HepG2 (cell line): ENCODE data around the gene OSBPL9. TPM values are rescaled to one million over a fixed set of nuclear protein-coding genes. Genes with fewer than 3 reads are reported as not detected.

Experiments used
- AKNA ChIP-seq: sonication (generic); formaldehyde crosslinking; IDR thresholded peaks from 2 replicates; pipeline ENCODE4 v1.4.0; 2020; ENCODE audit warnings: missing genetic modification reagents, borderline replicate concordance
- ATF7 ChIP-seq, 2 experiments: fragments of 450-650 bp in 1 of 2; sonication (generic) in 1 of 2; formaldehyde crosslinking in 1 of 2; IDR thresholded peaks; 2 replicates each; pipeline versions ENCODE4 v1.4.0 to v1.6.1; 2016 to 2020; ENCODE audit warnings: antibody characterized with exemption in 1 of 2, mild to moderate bottlenecking in 1 of 2, missing genetic modification reagents in 1 of 2
- EP300 ChIP-seq, 3 experiments: sonication (generic) in 1 of 3; formaldehyde crosslinking in 1 of 3; IDR thresholded peaks; 2 replicates each; pipeline versions ENCODE4 v1.5.1 to v1.6.1; 2011 to 2020; ENCODE audit warnings: low read depth in 2 of 3, low read length in 2 of 3, borderline replicate concordance in 1 of 3, improper control_type of control experiment in 1 of 3, mild to moderate bottlenecking in 1 of 3, missing genetic modification reagents in 1 of 3, moderate library complexity in 1 of 3
- FOXC1 ChIP-seq: sonication (generic); formaldehyde crosslinking; IDR thresholded peaks from 2 replicates; pipeline ENCODE4 v1.8.0; 2022; ENCODE audit warnings: mild to moderate bottlenecking, missing genetic modification reagents, borderline replicate concordance
- FOXK1 ChIP-seq: sonication (generic); formaldehyde crosslinking; IDR thresholded peaks from 2 replicates; pipeline ENCODE4 v1.4.0; 2020; ENCODE audit warnings: low read depth, missing genetic modification reagents, borderline replicate concordance
- IKZF1 ChIP-seq: fragments of 450-650 bp; IDR thresholded peaks from 2 replicates; pipeline ENCODE4 v1.7.1; 2016
- IKZF5 ChIP-seq: IDR thresholded peaks from 2 replicates; pipeline ENCODE4 v1.6.1; 2018; ENCODE audit warnings: missing genetic modification reagents, mild to moderate bottlenecking, missing compliant biosample characterization
- IRF9 ChIP-seq: sonication (generic); formaldehyde crosslinking; IDR thresholded peaks from 2 replicates; pipeline ENCODE4 v1.8.0; 2022; ENCODE audit warnings: missing genetic modification reagents, mild to moderate bottlenecking, borderline replicate concordance
- KAT7 ChIP-seq: IDR thresholded peaks from 2 replicates; pipeline ENCODE4 v1.6.1; 2018; ENCODE audit warnings: borderline replicate concordance, missing compliant biosample characterization
- MED1 ChIP-seq: sonication (generic); formaldehyde crosslinking; IDR thresholded peaks from 2 replicates; pipeline ENCODE4 v1.4.0; 2020; ENCODE audit warnings: missing genetic modification reagents
- MTA1 ChIP-seq: sonication (generic); formaldehyde crosslinking; IDR thresholded peaks from 2 replicates; pipeline ENCODE4 v1.4.0; 2020; ENCODE audit warnings: missing genetic modification reagents, mild to moderate bottlenecking, borderline replicate concordance
- NFYB ChIP-seq: sonication (generic); formaldehyde crosslinking; IDR thresholded peaks from 2 replicates; pipeline ENCODE4 v1.4.0; 2020; ENCODE audit warnings: missing genetic modification reagents
- NONO ChIP-seq, 2 experiments: fragments of 450-650 bp in 1 of 2; sonication (generic) in 1 of 2; formaldehyde crosslinking in 1 of 2; IDR thresholded peaks in 1 of 2; conservative IDR thresholded peaks in 1 of 2; 2 replicates each; pipeline versions ENCODE4 v1.6.1 to v1.8.0; 2017 to 2022; ENCODE audit warnings: mild to moderate bottlenecking in 1 of 2, missing genetic modification reagents in 1 of 2, moderate library complexity in 1 of 2
- RARG ChIP-seq: sonication (generic); formaldehyde crosslinking; IDR thresholded peaks from 2 replicates; pipeline ENCODE4 v1.4.0; 2020; ENCODE audit warnings: low read depth, mild to moderate bottlenecking, missing genetic modification reagents
- SRSF4 ChIP-seq: fragments of 200-400 bp; formaldehyde crosslinking; IDR thresholded peaks from one replicate; pipeline ENCODE4 v1.6.1; 2018; ENCODE audit warnings: mild to moderate bottlenecking, low read depth, low read length, moderate library complexity; ENCODE audit not compliant: poor library complexity, severe bottlenecking
- ZKSCAN1 ChIP-seq: fragments of 150-350 bp; IDR thresholded peaks from 2 replicates; pipeline ENCODE4 v1.6.1; 2014; ENCODE audit warnings: low read length
- ZNF124 ChIP-seq: sonication (generic); formaldehyde crosslinking; IDR thresholded peaks from 2 replicates; pipeline ENCODE4 v1.4.0; 2020; ENCODE audit warnings: missing genetic modification reagents
- ZNF274 ChIP-seq: sonication (generic); formaldehyde crosslinking; IDR thresholded peaks from 2 replicates; pipeline ENCODE4 v1.5.1; 2020; ENCODE audit warnings: mild to moderate bottlenecking, missing genetic modification reagents
- ZNF446 ChIP-seq: sonication (generic); formaldehyde crosslinking; IDR thresholded peaks from 2 replicates; pipeline ENCODE4 v1.5.0; 2020; ENCODE audit warnings: mild to moderate bottlenecking, missing genetic modification reagents
- ZNF7 ChIP-seq: IDR thresholded peaks from 2 replicates; pipeline ENCODE4 v1.6.1; 2016; ENCODE audit warnings: missing biosample characterization, missing genetic modification reagents
- polyA plus RNA-seq, 8 experiments: library from polyadenylated mRNA; depleted of rRNA in 3 of 8; stranded (reverse) in 7 of 8; unstranded in 1 of 8; fragments of >200 nt; fragmentation: Illumina TruSeq in 4 of 8; extraction: Trizol in 4 of 8; gene quantifications; 2 replicates each; pipeline versions ENCODE4 v1.2.1 to v1.2.3, GENCODE V29; 2011 to 2016; ENCODE audit warnings: low read depth in 4 of 8, missing spikeins in 1 of 8, mixed read lengths in 1 of 8; ENCODE audit not compliant: insufficient read depth in 1 of 8
- total RNA-seq, 5 experiments: library from RNA; depleted of rRNA; stranded (reverse); fragments of >200 nt; fragmentation: Illumina TruSeq; extraction: Trizol; gene quantifications; 2 replicates each; pipeline ENCODE4 v1.2.3, GENCODE V29; 2016; ENCODE audit warnings: low read depth in 1 of 5
- TF ChIP-seq, protein P1 (sequence below): sonication (generic); formaldehyde crosslinking; IDR thresholded peaks from 2 replicates; pipeline ENCODE4 v1.8.0; 2022; ENCODE audit warnings: missing genetic modification reagents, low read depth, mild to moderate bottlenecking, borderline replicate concordance

The OSBPL9 gene
- total and polyA plus RNA-seq, 2 of the 13 experiments (the other 11 are each of a cell fraction or from before 2014, with no cell fraction given): 83.6 to 142 TPM

DNA sequence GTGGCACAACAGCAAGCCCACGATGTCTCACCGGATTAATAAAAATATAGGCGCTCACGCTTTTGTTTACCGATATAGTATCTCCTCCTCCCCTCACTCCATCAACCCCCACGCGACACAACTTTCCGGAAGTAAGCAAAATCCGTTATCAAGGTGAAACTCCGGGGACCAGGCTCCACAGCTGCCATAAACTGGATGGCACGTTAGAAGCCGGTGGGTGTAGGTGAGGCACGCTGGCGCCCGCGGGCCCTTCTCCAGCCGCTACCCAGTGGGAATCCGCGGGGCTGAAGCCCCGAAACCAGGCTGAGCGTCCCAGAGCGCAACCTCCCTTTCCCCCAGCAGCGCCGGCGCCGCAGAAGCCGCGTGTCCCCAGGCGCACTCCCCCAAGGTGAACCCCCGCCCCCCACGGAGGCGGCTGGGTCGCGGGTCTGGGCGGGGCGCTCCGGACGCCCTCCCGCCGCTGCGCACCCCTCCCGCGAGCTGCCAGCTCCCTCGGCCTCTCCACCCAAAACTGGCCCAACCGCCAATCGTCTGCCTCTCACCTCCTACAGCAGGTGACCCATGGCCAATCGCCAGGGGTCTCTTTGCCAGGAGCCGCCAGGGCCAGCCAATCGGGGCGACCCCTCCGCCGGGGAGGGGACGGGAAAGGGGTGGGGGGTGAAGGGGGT is 112.4 kb downstream of the OSBPL9 start (continued):
- TF ChIP-seq MTA1 (CRISPR knock-in tag) (0 out of 2 replicates have a peak, but pooled peaks have one; percentile 42), EP300 (IDR thresholded peaks at IDR 0.05; ENCODE audit: low read depth in 2 of 2, low read length in 2 of 2) (0 out of 4 replicates have a peak, but pooled peaks of 1 of the 2 experiments have one; percentile 18), EP300 (CRISPR knock-in tag; IDR thresholded peaks at IDR 0.05; ENCODE audit: borderline replicate concordance) (no peak; the same call in 1 of the 2 replicates), FOXC1 (CRISPR knock-in tag) (no peak; the same call in 1 of the 2 replicates), RARG (no peak), ZNF274 (no peak; the same call in 1 of the 2 replicates), FOXK1 (CRISPR knock-in tag) (peak; percentile 45; the same call in 1 of the 2 replicates), AKNA (no peak), IKZF1 (no peak), NONO (IDR thresholded peaks at IDR 0.05) (no peak), NONO (CRISPR knock-in tag; conservative IDR thresholded peaks at IDR 0.05) (peak; percentile 80), SRSF4 (no peak), ZNF7 (CRISPR knock-in tag) (no peak), IRF9 (no peak), NFYB (peak; percentile 87), KAT7 (CRISPR knock-in tag) (peak; percentile 66; the same call in 1 of the 2 replicates), ZNF124 (CRISPR knock-in tag) (no peak), ATF7 (IDR thresholded peaks at IDR 0.05) (no peak), ATF7 (CRISPR knock-in tag; IDR thresholded peaks at IDR 0.05) (no peak), IKZF5 (peak; percentile 37; the same call in 1 of the 2 replicates), ZKSCAN1 (no peak), ZNF446 (CRISPR knock-in tag) (no peak), MED1 (CRISPR knock-in tag) (peak; percentile 26; the same call in 1 of the 2 replicates)
- TF ChIP-seq, protein P1, sequence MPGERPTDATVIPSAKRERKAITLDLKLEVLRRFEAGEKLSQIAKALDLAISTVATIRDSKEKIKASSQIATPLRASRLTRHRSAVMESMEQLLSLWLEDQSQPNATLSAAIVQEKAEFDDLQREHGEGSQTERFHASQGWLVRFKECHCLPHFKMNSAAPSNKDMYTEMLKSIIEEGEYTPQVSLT: no peak
